HCT116 (cell line): ENCODE measurements around the gene ABHD12B. TPM values are rescaled to one million over a fixed set of nuclear protein-coding genes. Genes with fewer than 3 reads are reported as not detected.

Source experiments
- ATAC-seq: fragments of 200-7000 bp; cut with Tn5 transposase; 2 replicates; pipeline ENCODE4 v1.9.1; 2020; ENCODE audit warnings: mild to moderate bottlenecking, moderate library complexity
- BruUV-seq: library from RNA; stranded (reverse); fragments of 400-500 nt; replicated peaks from 2 replicates; lab custom pipeline; 2021; lab: Mats Ljungman, UMichigan
- CTCF ChIA-PET: fragments of 300-600 bp; sonication (Branson Sonifier 250); formaldehyde crosslinking; loops from one replicate; lab custom pipeline; 2021; ENCODE audit warnings: antibody characterized with exemption; lab: Charles Lee
- POLR2A ChIA-PET: fragments of 300-600, 350-600 bp; sonication (Branson Sonifier 250); formaldehyde crosslinking; loops from one replicate; lab custom pipeline; 2021; ENCODE audit warnings: antibody characterized with exemption; lab: Charles Lee
- RAD21 ChIA-PET, 2 experiments: fragments of 300-600 bp; sonication (Branson Sonifier 250); formaldehyde crosslinking; loops; one replicate each; lab custom pipeline; 2023; ENCODE audit warnings: low total read pairs in 2 of 2; ENCODE audit not compliant: uncharacterized antibody in 2 of 2, unreplicated experiment in 2 of 2, low non-redundant PET in 1 of 2; lab: Charles Lee
- DNase-seq: peaks from one replicate; pipeline ENCODE4 v3.0.0-alpha.2; 2010; ENCODE audit warnings: low read depth, low spot score
- H2AFZ ChIP-seq: fragments of 200-600 bp; shearing (Covaris generic), sonication (generic); 2 replicates; pipeline ENCODE4 v1.6.1; 2017; ENCODE audit warnings: low read depth, mixed run types, mixed read lengths, antibody characterized with exemption, low read length; ENCODE audit not compliant: poor library complexity, severe bottlenecking
- H3K27ac ChIP-seq: 2 replicates; pipeline ENCODE4 v1.5.1; 2012; ENCODE audit warnings: low read depth, low read length
- H3K27me3 ChIP-seq: fragments of 200-600 bp; sonication (generic); 2 replicates; pipeline ENCODE4 v1.6.1; 2016; ENCODE audit warnings: mixed run types, low read length, mixed read lengths; ENCODE audit not compliant: insufficient read depth
- H3K36me3 ChIP-seq, 2 experiments: fragments of 200-500 bp in 1 of 2; fragments of 200-600 bp in 1 of 2; sonication (Bioruptor generic) in 1 of 2; sonication (generic) in 1 of 2; 2 replicates each; pipeline versions ENCODE4 v1.5.1 to v1.6.1; 2014 to 2016; ENCODE audit warnings: low read length in 2 of 2, inconsistent platforms in 1 of 2, mixed read lengths in 1 of 2, mixed run types in 1 of 2; ENCODE audit not compliant: insufficient read depth in 2 of 2, control insufficient read depth in 1 of 2
- H3K4me1 ChIP-seq, 2 experiments: fragments of 200-600 bp in 1 of 2; sonication (generic) in 1 of 2; 2 replicates each; pipeline versions ENCODE4 v1.5.1 to v1.6.1; 2012 to 2017; ENCODE audit warnings: low read length in 2 of 2, inconsistent platforms in 1 of 2, mild to moderate bottlenecking in 1 of 2, mixed read lengths in 1 of 2, mixed run types in 1 of 2, moderate library complexity in 1 of 2; ENCODE audit not compliant: insufficient read depth in 2 of 2, control insufficient read depth in 1 of 2
- H3K4me2 ChIP-seq: fragments of 200-600 bp; sonication (generic); 2 replicates; pipeline ENCODE4 v1.6.1; 2017; ENCODE audit warnings: mixed run types, low read length, mixed read lengths
- H3K4me3 ChIP-seq, 2 experiments: fragments of 200-600 bp in 1 of 2; sonication (generic) in 1 of 2; replicated peaks in 1 of 2; 2 replicates each; pipeline ENCODE4 v1.5.1; 2011 to 2016; ENCODE audit warnings: low read length in 2 of 2, control low read depth in 1 of 2, low read depth in 1 of 2, mild to moderate bottlenecking in 1 of 2, mixed read lengths in 1 of 2, mixed run types in 1 of 2
- H3K79me2 ChIP-seq: fragments of 200-600 bp; sonication (generic); 2 replicates; pipeline ENCODE4 v1.6.1; 2017; ENCODE audit warnings: mild to moderate bottlenecking, mixed run types, low read length, moderate library complexity, mixed read lengths; ENCODE audit not compliant: insufficient read depth
- H3K9ac ChIP-seq: fragments of 200-600 bp; sonication (generic); 2 replicates; pipeline ENCODE4 v1.6.1; 2016; ENCODE audit warnings: low read length, mixed read lengths
- H3K9me2 ChIP-seq: fragments of 200-600 bp; sonication (generic), shearing (Covaris generic); 2 replicates; pipeline ENCODE4 v1.6.1; 2017; ENCODE audit warnings: mixed run types, mild to moderate bottlenecking, moderate library complexity; ENCODE audit not compliant: insufficient read depth
- H3K9me3 ChIP-seq, 2 experiments: fragments of 200-500 bp in 1 of 2; fragments of 200-600 bp in 1 of 2; sonication (Bioruptor generic) in 1 of 2; sonication (generic) in 1 of 2; 2 replicates each; pipeline ENCODE4 v1.6.1; 2014 to 2017; ENCODE audit warnings: low read length in 2 of 2, mixed read lengths in 2 of 2, inconsistent platforms in 1 of 2, low read depth in 1 of 2, mild to moderate bottlenecking in 1 of 2, mixed run types in 1 of 2, moderate library complexity in 1 of 2; ENCODE audit not compliant: control insufficient read depth in 1 of 2, insufficient read depth in 1 of 2
- H4K20me1 ChIP-seq: fragments of 200-600 bp; sonication (generic), shearing (Covaris generic); 2 replicates; pipeline ENCODE4 v1.6.1; 2017; ENCODE audit warnings: mixed run types, mild to moderate bottlenecking, moderate library complexity; ENCODE audit not compliant: insufficient read depth
- CBX3 ChIP-seq: IDR thresholded peaks from 2 replicates; pipeline ENCODE4 v1.6.1; 2012; ENCODE audit warnings: low read depth
- EGR1 ChIP-seq: IDR thresholded peaks from 2 replicates; pipeline ENCODE4 v1.6.1; 2012; ENCODE audit warnings: low read depth
- ELF1 ChIP-seq: IDR thresholded peaks from 2 replicates; pipeline ENCODE4 v1.6.1; 2012; ENCODE audit warnings: low read depth, borderline replicate concordance
- EZH2 ChIP-seq: fragments of 200-600 bp; sonication (generic); IDR thresholded peaks from 2 replicates; pipeline ENCODE4 v1.6.1; 2017; ENCODE audit warnings: antibody characterized with exemption, mixed run types
- FOSL1 ChIP-seq: IDR thresholded peaks from 2 replicates; pipeline ENCODE4 v1.6.1; 2012; ENCODE audit warnings: low read depth
- JUND ChIP-seq: IDR thresholded peaks from 2 replicates; pipeline ENCODE4 v1.6.1; 2012
- POLR2A ChIP-seq: IDR thresholded peaks from 2 replicates; pipeline ENCODE4 v1.7.0; 2011; ENCODE audit warnings: borderline replicate concordance; ENCODE audit not compliant: insufficient read depth, insufficient read length; ENCODE audit errors: extremely low read depth
- POLR2AphosphoS5 ChIP-seq: IDR thresholded peaks from 2 replicates; pipeline ENCODE4 v1.6.1; 2011; ENCODE audit warnings: mild to moderate bottlenecking, low read depth, low read length, moderate library complexity
- RAD21 ChIP-seq: IDR thresholded peaks from 2 replicates; pipeline ENCODE4 v1.6.1; 2012; ENCODE audit warnings: low read depth, mild to moderate bottlenecking
- SIN3A ChIP-seq: IDR thresholded peaks from 2 replicates; pipeline ENCODE4 v1.6.1; 2012; ENCODE audit warnings: low read depth
- SP1 ChIP-seq: IDR thresholded peaks from 2 replicates; pipeline ENCODE4 v1.6.1; 2012; ENCODE audit warnings: low read depth
- TCF7L2 ChIP-seq: IDR thresholded peaks from 2 replicates; pipeline ENCODE4 v1.7.0; 2011; ENCODE audit warnings: borderline replicate concordance, inconsistent platforms; ENCODE audit not compliant: insufficient read depth, insufficient read length; ENCODE audit errors: extremely low read depth
- YY1 ChIP-seq: IDR thresholded peaks from 2 replicates; pipeline ENCODE4 v1.6.1; 2011; ENCODE audit warnings: low read length, low read depth, moderate library complexity, mild to moderate bottlenecking; ENCODE audit not compliant: insufficient replicate concordance; ENCODE audit errors: extremely low read depth
- ZFX ChIP-seq: fragments of 450-650 bp; IDR thresholded peaks from 2 replicates; pipeline ENCODE4 v1.6.1; 2017
- ZNF274 ChIP-seq: fragments of 200-500 bp; sonication (Bioruptor generic); IDR thresholded peaks from 2 replicates; pipeline ENCODE4 v1.6.1; 2014; ENCODE audit warnings: mild to moderate bottlenecking, low read depth, low read length, inconsistent platforms
- intact Hi-C: fragments of 100-400 bp; cut with micrococcal nuclease; formaldehyde crosslinking; loops from 2 replicates; pipeline ENCODE4 v1.10.0; 2022
- total RNA-seq: library from RNA; stranded (reverse); gene quantifications from one replicate; pipeline ENCODE4 v1.2.1, GENCODE V29; 2021; ENCODE audit not compliant: unreplicated experiment
- TF ChIP-seq, protein P1 (sequence below): IDR thresholded peaks from 2 replicates; pipeline ENCODE4 v1.6.1; 2012; ENCODE audit warnings: low read depth
- TF ChIP-seq, protein P2 (sequence below): IDR thresholded peaks from 2 replicates; pipeline ENCODE4 v1.6.1; 2012
- TF ChIP-seq, protein P3 (sequence below), 3 experiments: fragments of 200-600 bp in 1 of 3; sonication (generic) in 1 of 3; IDR thresholded peaks in 2 of 3; conservative IDR thresholded peaks in 1 of 3; 2 replicates each; pipeline ENCODE4 v1.5.1; 2012 to 2017; ENCODE audit warnings: low read depth in 2 of 3, low read length in 2 of 3, antibody characterized with exemption in 1 of 3, borderline replicate concordance in 1 of 3, control low read depth in 1 of 3, mild to moderate bottlenecking in 1 of 3, mixed read lengths in 1 of 3, mixed run types in 1 of 3, moderate library complexity in 1 of 3; ENCODE audit not compliant: insufficient read depth in 1 of 3
- TF ChIP-seq, protein P4 (sequence below): IDR thresholded peaks from 2 replicates; pipeline ENCODE4 v1.6.1; 2011; ENCODE audit warnings: mild to moderate bottlenecking, low read length, moderate library complexity; ENCODE audit not compliant: insufficient replicate concordance; ENCODE audit errors: extremely low read depth

Gene ABHD12B
- total RNA-seq, 1 experiment from 2014 or later, result 0.74 TPM

DNA sequence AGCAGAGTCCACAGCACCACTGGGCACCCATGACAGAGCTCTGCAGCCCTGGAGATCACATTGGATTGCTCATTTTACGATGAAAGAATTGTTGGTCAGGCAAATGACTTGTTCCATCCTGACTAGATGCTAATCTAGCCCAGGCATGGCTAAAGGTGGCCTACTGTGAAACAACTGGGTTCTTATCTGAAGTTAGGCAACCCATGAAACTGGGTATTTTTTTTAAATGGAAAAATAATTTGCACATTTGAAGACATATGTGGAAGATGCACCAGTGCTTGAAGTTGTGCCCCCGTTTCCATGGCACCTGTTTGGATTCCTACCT, 64.1 kb downstream of the ABHD12B start:
- Histone ChIP-seq H3K79me2 (peaks cover 69% of the 10 kb centered on the region), H3K27me3 (no peaks in the 10 kb centered on the region), H3K9me3 (no peaks in the 10 kb centered on the region), H3K4me2 (no peak overlapping the region), H3K9ac (no peak overlapping the region), H4K20me1 (peaks cover 11% of the 10 kb centered on the region; the same call in 1 of the 2 replicates), H2AFZ (no peak overlapping the region), H3K4me1 (no peaks in the 10 kb centered on the region; a peak in 1 of 4 replicates), H3K4me3 (no peak overlapping the region), H3K27ac (no peak overlapping the region), H3K9me2 (no peaks in the 10 kb centered on the region), H3K36me3 (peaks cover 39 to 62% of the 10 kb centered on the region in 2 experiments)
- ChIA-PET POLR2A (no interaction called here), CTCF (no interaction called here), RAD21 (no interaction called here)
- TF ChIP-seq SP1 (no peak), YY1 (no peak), EZH2 (no peak), ELF1 (no peak), CBX3 (no peak), ZNF274 (no peak), FOSL1 (no peak), SIN3A (no peak), POLR2A (no peak), TCF7L2 (no peak), EGR1 (no peak), RAD21 (no peak), JUND (no peak), ZFX (no peak), POLR2AphosphoS5 (no peak)
- TF ChIP-seq, protein P1, sequence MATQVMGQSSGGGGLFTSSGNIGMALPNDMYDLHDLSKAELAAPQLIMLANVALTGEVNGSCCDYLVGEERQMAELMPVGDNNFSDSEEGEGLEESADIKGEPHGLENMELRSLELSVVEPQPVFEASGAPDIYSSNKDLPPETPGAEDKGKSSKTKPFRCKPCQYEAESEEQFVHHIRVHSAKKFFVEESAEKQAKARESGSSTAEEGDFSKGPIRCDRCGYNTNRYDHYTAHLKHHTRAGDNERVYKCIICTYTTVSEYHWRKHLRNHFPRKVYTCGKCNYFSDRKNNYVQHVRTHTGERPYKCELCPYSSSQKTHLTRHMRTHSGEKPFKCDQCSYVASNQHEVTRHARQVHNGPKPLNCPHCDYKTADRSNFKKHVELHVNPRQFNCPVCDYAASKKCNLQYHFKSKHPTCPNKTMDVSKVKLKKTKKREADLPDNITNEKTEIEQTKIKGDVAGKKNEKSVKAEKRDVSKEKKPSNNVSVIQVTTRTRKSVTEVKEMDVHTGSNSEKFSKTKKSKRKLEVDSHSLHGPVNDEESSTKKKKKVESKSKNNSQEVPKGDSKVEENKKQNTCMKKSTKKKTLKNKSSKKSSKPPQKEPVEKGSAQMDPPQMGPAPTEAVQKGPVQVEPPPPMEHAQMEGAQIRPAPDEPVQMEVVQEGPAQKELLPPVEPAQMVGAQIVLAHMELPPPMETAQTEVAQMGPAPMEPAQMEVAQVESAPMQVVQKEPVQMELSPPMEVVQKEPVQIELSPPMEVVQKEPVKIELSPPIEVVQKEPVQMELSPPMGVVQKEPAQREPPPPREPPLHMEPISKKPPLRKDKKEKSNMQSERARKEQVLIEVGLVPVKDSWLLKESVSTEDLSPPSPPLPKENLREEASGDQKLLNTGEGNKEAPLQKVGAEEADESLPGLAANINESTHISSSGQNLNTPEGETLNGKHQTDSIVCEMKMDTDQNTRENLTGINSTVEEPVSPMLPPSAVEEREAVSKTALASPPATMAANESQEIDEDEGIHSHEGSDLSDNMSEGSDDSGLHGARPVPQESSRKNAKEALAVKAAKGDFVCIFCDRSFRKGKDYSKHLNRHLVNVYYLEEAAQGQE, result no peak
- TF ChIP-seq, protein P2, sequence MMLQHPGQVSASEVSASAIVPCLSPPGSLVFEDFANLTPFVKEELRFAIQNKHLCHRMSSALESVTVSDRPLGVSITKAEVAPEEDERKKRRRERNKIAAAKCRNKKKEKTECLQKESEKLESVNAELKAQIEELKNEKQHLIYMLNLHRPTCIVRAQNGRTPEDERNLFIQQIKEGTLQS, result no peak
- TF ChIP-seq, protein P3, sequence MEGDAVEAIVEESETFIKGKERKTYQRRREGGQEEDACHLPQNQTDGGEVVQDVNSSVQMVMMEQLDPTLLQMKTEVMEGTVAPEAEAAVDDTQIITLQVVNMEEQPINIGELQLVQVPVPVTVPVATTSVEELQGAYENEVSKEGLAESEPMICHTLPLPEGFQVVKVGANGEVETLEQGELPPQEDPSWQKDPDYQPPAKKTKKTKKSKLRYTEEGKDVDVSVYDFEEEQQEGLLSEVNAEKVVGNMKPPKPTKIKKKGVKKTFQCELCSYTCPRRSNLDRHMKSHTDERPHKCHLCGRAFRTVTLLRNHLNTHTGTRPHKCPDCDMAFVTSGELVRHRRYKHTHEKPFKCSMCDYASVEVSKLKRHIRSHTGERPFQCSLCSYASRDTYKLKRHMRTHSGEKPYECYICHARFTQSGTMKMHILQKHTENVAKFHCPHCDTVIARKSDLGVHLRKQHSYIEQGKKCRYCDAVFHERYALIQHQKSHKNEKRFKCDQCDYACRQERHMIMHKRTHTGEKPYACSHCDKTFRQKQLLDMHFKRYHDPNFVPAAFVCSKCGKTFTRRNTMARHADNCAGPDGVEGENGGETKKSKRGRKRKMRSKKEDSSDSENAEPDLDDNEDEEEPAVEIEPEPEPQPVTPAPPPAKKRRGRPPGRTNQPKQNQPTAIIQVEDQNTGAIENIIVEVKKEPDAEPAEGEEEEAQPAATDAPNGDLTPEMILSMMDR (IDR thresholded peaks at IDR 0.05 in 2 of 3, conservative IDR thresholded peaks at IDR 0.05 in 1 of 3; ENCODE audit: borderline replicate concordance in 1 of 3, insufficient read depth in 1 of 3, low read depth in 2 of 3, low read length in 2 of 3), result no peak
- TF ChIP-seq, protein P4, sequence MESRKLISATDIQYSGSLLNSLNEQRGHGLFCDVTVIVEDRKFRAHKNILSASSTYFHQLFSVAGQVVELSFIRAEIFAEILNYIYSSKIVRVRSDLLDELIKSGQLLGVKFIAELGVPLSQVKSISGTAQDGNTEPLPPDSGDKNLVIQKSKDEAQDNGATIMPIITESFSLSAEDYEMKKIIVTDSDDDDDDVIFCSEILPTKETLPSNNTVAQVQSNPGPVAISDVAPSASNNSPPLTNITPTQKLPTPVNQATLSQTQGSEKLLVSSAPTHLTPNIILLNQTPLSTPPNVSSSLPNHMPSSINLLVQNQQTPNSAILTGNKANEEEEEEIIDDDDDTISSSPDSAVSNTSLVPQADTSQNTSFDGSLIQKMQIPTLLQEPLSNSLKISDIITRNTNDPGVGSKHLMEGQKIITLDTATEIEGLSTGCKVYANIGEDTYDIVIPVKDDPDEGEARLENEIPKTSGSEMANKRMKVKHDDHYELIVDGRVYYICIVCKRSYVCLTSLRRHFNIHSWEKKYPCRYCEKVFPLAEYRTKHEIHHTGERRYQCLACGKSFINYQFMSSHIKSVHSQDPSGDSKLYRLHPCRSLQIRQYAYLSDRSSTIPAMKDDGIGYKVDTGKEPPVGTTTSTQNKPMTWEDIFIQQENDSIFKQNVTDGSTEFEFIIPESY, result no peak
- intact Hi-C loops, result no loop called here
- ATAC-seq (no peak), DNase-seq (no peak)
- no TSS peak for BruUV-seq
